ENCODE measurements around the gene RGS19.
A peak's percentile ranks its signal among the peaks of the same experiment; 100 is the strongest.
"Not testable (repeated sequence)": the region's sequence is repeated elsewhere in the genome, so short reads cannot be mapped to it uniquely, and the experiment has no call there.

RGS19 gene

GRCh38 chr20:64079273-64080012 lies at the start of gene RGS19:
Gene RGS19, minus strand, starts transcription at chr20:64079518. Its CDS starts 2,632 bp downstream, at chr20:64076886.
- Histone ChIP-seq H3K27me3 (ENCODE audit: control insufficient read depth, insufficient read depth, low read length) (peaks cover 40% of the 10 kb centered on the region), H3K4me3 (ENCODE audit: low read length) (peak within 1 kb of the TSS; percentile 31), H3K9me3 (ENCODE audit: control insufficient read depth, low read length) (no peaks in the 10 kb centered on the region), H3K9ac (ENCODE audit: low read length) (peak within 1 kb of the TSS; percentile 61), H3K36me3 (ENCODE audit: control insufficient read depth, insufficient read depth, low read length) (no peaks in the 10 kb centered on the region), H3K4me1 (ENCODE audit: control insufficient read depth, insufficient read depth, low read length) (peaks cover 18% of the 10 kb centered on the region)

GRCh38 chr20:64123517-64123916 lies 44.2 kb upstream of the RGS19 start:
- not testable (repeated sequence) for H3K4me3 ChIP-seq (ENCODE audit: low read length); H3K9ac ChIP-seq (ENCODE audit: low read length); H3K9me3 ChIP-seq (ENCODE audit: control insufficient read depth, low read length); H3K36me3 ChIP-seq (ENCODE audit: control insufficient read depth, insufficient read depth, low read length); H3K4me1 ChIP-seq (ENCODE audit: control insufficient read depth, insufficient read depth, low read length)
- H3K27me3 ChIP-seq (ENCODE audit: control insufficient read depth, insufficient read depth, low read length), result peaks cover 13% of the 10 kb centered on the region

GRCh38 chr20:64122927-64123326 lies 43.6 kb upstream of the RGS19 start:
- H3K4me3 ChIP-seq (ENCODE audit: low read length); H3K9ac ChIP-seq (ENCODE audit: low read length); H3K36me3 ChIP-seq (ENCODE audit: control insufficient read depth, insufficient read depth, low read length); H3K9me3 ChIP-seq (ENCODE audit: control insufficient read depth, low read length); H3K4me1 ChIP-seq (ENCODE audit: control insufficient read depth, insufficient read depth, low read length): not testable (repeated sequence)
- H3K27me3 ChIP-seq (ENCODE audit: control insufficient read depth, insufficient read depth, low read length), result peaks cover 13% of the 10 kb centered on the region

GRCh38 chr20:64121586-64121985 lies 42.3 kb upstream of the RGS19 start:
- H3K4me3 ChIP-seq (ENCODE audit: low read length), result no peak overlapping the region
- H3K9ac ChIP-seq (ENCODE audit: low read length), result no peak overlapping the region
- peaks cover 6% of the 10 kb centered on the region for H3K4me1 ChIP-seq (ENCODE audit: control insufficient read depth, insufficient read depth, low read length)
- H3K9me3 ChIP-seq (ENCODE audit: control insufficient read depth, low read length), result no peaks in the 10 kb centered on the region
- no peaks in the 10 kb centered on the region for H3K36me3 ChIP-seq (ENCODE audit: control insufficient read depth, insufficient read depth, low read length)
- peaks cover 13% of the 10 kb centered on the region for H3K27me3 ChIP-seq (ENCODE audit: control insufficient read depth, insufficient read depth, low read length)

- peak overlapping the region; percentile 36 for H3K4me3 ChIP-seq (ENCODE audit: low read length)
- no peaks in the 10 kb centered on the region for H3K9me3 ChIP-seq (ENCODE audit: control insufficient read depth, low read length)
- H3K9ac ChIP-seq (ENCODE audit: low read length), result no peak overlapping the region
- no peaks in the 10 kb centered on the region for H3K36me3 ChIP-seq (ENCODE audit: control insufficient read depth, insufficient read depth, low read length)
- H3K27me3 ChIP-seq (ENCODE audit: control insufficient read depth, insufficient read depth, low read length), result peaks cover 13% of the 10 kb centered on the region
- H3K4me1 ChIP-seq (ENCODE audit: control insufficient read depth, insufficient read depth, low read length), result peaks cover 6% of the 10 kb centered on the region
These were observed 40.5 kb upstream of the RGS19 start for GRCh38 chr20:64119681-64120341.

GRCh38 chr20:64119301-64119680 lies 40.0 kb upstream of the RGS19 start:
- H3K4me1 ChIP-seq (ENCODE audit: control insufficient read depth, insufficient read depth, low read length), result peaks cover 6% of the 10 kb centered on the region
- no peak overlapping the region for H3K4me3 ChIP-seq (ENCODE audit: low read length)
- no peaks in the 10 kb centered on the region for H3K9me3 ChIP-seq (ENCODE audit: control insufficient read depth, low read length)
- peaks cover 13% of the 10 kb centered on the region for H3K27me3 ChIP-seq (ENCODE audit: control insufficient read depth, insufficient read depth, low read length)
- no peak overlapping the region for H3K9ac ChIP-seq (ENCODE audit: low read length)
- H3K36me3 ChIP-seq (ENCODE audit: control insufficient read depth, insufficient read depth, low read length), result no peaks in the 10 kb centered on the region

GRCh38 chr20:64117432-64117777 lies 38.1 kb upstream of the RGS19 start:
- H3K36me3 ChIP-seq (ENCODE audit: control insufficient read depth, insufficient read depth, low read length); H3K4me1 ChIP-seq (ENCODE audit: control insufficient read depth, insufficient read depth, low read length); H3K9me3 ChIP-seq (ENCODE audit: control insufficient read depth, low read length); H3K9ac ChIP-seq (ENCODE audit: low read length); H3K4me3 ChIP-seq (ENCODE audit: low read length): not testable (repeated sequence)
- H3K27me3 ChIP-seq (ENCODE audit: control insufficient read depth, insufficient read depth, low read length), result peaks cover 13% of the 10 kb centered on the region

- Histone ChIP-seq H3K27me3 (ENCODE audit: control insufficient read depth, insufficient read depth, low read length) (peaks cover 11% of the 10 kb centered on the region), H3K4me3 (ENCODE audit: low read length) (no peak overlapping the region), H3K9ac (ENCODE audit: low read length) (no peak overlapping the region), H3K36me3 (ENCODE audit: control insufficient read depth, insufficient read depth, low read length) (no peaks in the 10 kb centered on the region), H3K9me3 (ENCODE audit: control insufficient read depth, low read length) (no peaks in the 10 kb centered on the region), H3K4me1 (ENCODE audit: control insufficient read depth, insufficient read depth, low read length) (peaks cover 6% of the 10 kb centered on the region)
These were observed 37.5 kb upstream of the RGS19 start for GRCh38 chr20:64116541-64117431.

- peaks cover 6% of the 10 kb centered on the region for H3K4me1 ChIP-seq (ENCODE audit: control insufficient read depth, insufficient read depth, low read length)
- H3K9ac ChIP-seq (ENCODE audit: low read length), result no peak overlapping the region
- H3K9me3 ChIP-seq (ENCODE audit: control insufficient read depth, low read length), result no peaks in the 10 kb centered on the region
- no peak overlapping the region for H3K4me3 ChIP-seq (ENCODE audit: low read length)
- H3K27me3 ChIP-seq (ENCODE audit: control insufficient read depth, insufficient read depth, low read length), result peaks cover 3% of the 10 kb centered on the region
- no peaks in the 10 kb centered on the region for H3K36me3 ChIP-seq (ENCODE audit: control insufficient read depth, insufficient read depth, low read length)
These were observed 36.7 kb upstream of the RGS19 start for GRCh38 chr20:64116016-64116415.

GRCh38 chr20:64115171-64115911 lies 36.0 kb upstream of the RGS19 start:
- Histone ChIP-seq H3K9ac (ENCODE audit: low read length) (no peak overlapping the region), H3K36me3 (ENCODE audit: control insufficient read depth, insufficient read depth, low read length) (no peaks in the 10 kb centered on the region), H3K4me3 (ENCODE audit: low read length) (no peak overlapping the region), H3K27me3 (ENCODE audit: control insufficient read depth, insufficient read depth, low read length) (no peaks in the 10 kb centered on the region), H3K4me1 (ENCODE audit: control insufficient read depth, insufficient read depth, low read length) (peaks cover 5% of the 10 kb centered on the region), H3K9me3 (ENCODE audit: control insufficient read depth, low read length) (no peaks in the 10 kb centered on the region)

GRCh38 chr20:64114356-64114971 lies 35.1 kb upstream of the RGS19 start:
- Histone ChIP-seq H3K4me1 (ENCODE audit: control insufficient read depth, insufficient read depth, low read length) (no peaks in the 10 kb centered on the region), H3K27me3 (ENCODE audit: control insufficient read depth, insufficient read depth, low read length) (no peaks in the 10 kb centered on the region), H3K9me3 (ENCODE audit: control insufficient read depth, low read length) (no peaks in the 10 kb centered on the region), H3K9ac (ENCODE audit: low read length) (no peak overlapping the region), H3K36me3 (ENCODE audit: control insufficient read depth, insufficient read depth, low read length) (no peaks in the 10 kb centered on the region), H3K4me3 (ENCODE audit: low read length) (no peak overlapping the region)

Measured in mucosa of stomach (tissue), 1 donor.